OCI-LY7 (cell line): ENCODE measurements around the gene PLCL2. TPM values are rescaled to one million over a fixed set of nuclear protein-coding genes. Genes with fewer than 3 reads are reported as not detected.

Source experiments
- BruUV-seq: library from RNA; stranded (reverse); fragments of 400-500 nt; replicated peaks from 2 replicates; lab custom pipeline; 2021; lab: Mats Ljungman, UMichigan
- CTCF ChIA-PET: fragments of 300-600 bp; sonication (Branson Sonifier 250); formaldehyde crosslinking; loops from one replicate; lab custom pipeline; 2022; ENCODE audit warnings: antibody characterized with exemption; ENCODE audit not compliant: unreplicated experiment; lab: Charles Lee
- POLR2A ChIA-PET: fragments of 300-600 bp; sonication (Branson Sonifier 250); formaldehyde crosslinking; loops from one replicate; lab custom pipeline; 2022; ENCODE audit warnings: antibody characterized with exemption; lab: Charles Lee
- DNase-seq: peaks from one replicate; pipeline ENCODE4 v3.0.0-alpha.2; 2015; ENCODE audit warnings: low spot score
- H2AFZ ChIP-seq: fragments of 200-600 bp; sonication (generic), shearing (Covaris generic); 2 replicates; pipeline ENCODE4 v1.6.1; 2014; ENCODE audit warnings: mild to moderate bottlenecking, antibody characterized with exemption, low read length, moderate library complexity
- H3K27ac ChIP-seq: fragments of 200-600 bp; sonication (generic); 2 replicates; pipeline ENCODE4 v1.5.1; 2014; ENCODE audit warnings: mixed run types, low read depth, mild to moderate bottlenecking, moderate library complexity, low read length, inconsistent platforms; ENCODE audit not compliant: poor library complexity, severe bottlenecking
- H3K36me3 ChIP-seq: fragments of 200-600 bp; sonication (generic); 2 replicates; pipeline ENCODE4 v1.6.1; 2014; ENCODE audit warnings: mild to moderate bottlenecking, antibody characterized with exemption, low read length, moderate library complexity, mixed read lengths; ENCODE audit not compliant: insufficient read depth
- H3K4me1 ChIP-seq: fragments of 200-600 bp; sonication (generic); 2 replicates; pipeline ENCODE4 v1.5.1; 2014; ENCODE audit warnings: mild to moderate bottlenecking, low read length; ENCODE audit not compliant: insufficient read depth, poor library complexity, severe bottlenecking
- H3K4me2 ChIP-seq: fragments of 200-600 bp; sonication (generic); 2 replicates; pipeline ENCODE4 v1.6.1; 2014; ENCODE audit warnings: mild to moderate bottlenecking, low read length
- H3K4me3 ChIP-seq: fragments of 200-600 bp; sonication (generic); 2 replicates; pipeline ENCODE4 v1.5.1; 2014; ENCODE audit warnings: mild to moderate bottlenecking, low read depth, low read length; ENCODE audit not compliant: poor library complexity, severe bottlenecking
- H3K79me2 ChIP-seq: fragments of 200-600 bp; sonication (generic); 2 replicates; pipeline ENCODE4 v1.6.1; 2016; ENCODE audit warnings: low read depth, mild to moderate bottlenecking, low read length, moderate library complexity, mixed read lengths; ENCODE audit not compliant: insufficient read depth
- H3K9me2 ChIP-seq: fragments of 200-600 bp; sonication (generic); 2 replicates; pipeline ENCODE4 v1.6.1; 2016; ENCODE audit warnings: mild to moderate bottlenecking, low read length, mixed read lengths; ENCODE audit not compliant: insufficient read depth
- H3K9me3 ChIP-seq: fragments of 200-600 bp; sonication (generic); 2 replicates; pipeline ENCODE4 v1.6.1; 2014; ENCODE audit warnings: mild to moderate bottlenecking, mixed run types, low read length, mixed read lengths
- H4K20me1 ChIP-seq: fragments of 200-600 bp; sonication (generic); 2 replicates; pipeline ENCODE4 v1.6.1; 2014; ENCODE audit warnings: mild to moderate bottlenecking, antibody characterized with exemption, low read length, moderate library complexity, mixed read lengths; ENCODE audit not compliant: insufficient read depth
- CTCF ChIP-seq: fragments of 200-600 bp; sonication (generic); conservative IDR thresholded peaks from 2 replicates; pipeline ENCODE4 v1.5.1; 2014; ENCODE audit warnings: mild to moderate bottlenecking, antibody characterized with exemption, low read length, moderate library complexity, mixed read lengths
- EZH2phosphoT487 ChIP-seq: fragments of 200-600 bp; sonication (generic); IDR thresholded peaks from 2 replicates; pipeline ENCODE4 v1.6.1; 2018; ENCODE audit warnings: low read depth, borderline replicate concordance, mild to moderate bottlenecking, mixed run types, antibody characterized with exemption, low read length, moderate library complexity, mixed read lengths
- intact Hi-C: fragments of 100-400 bp; cut with micrococcal nuclease; formaldehyde crosslinking; loops from one replicate; pipeline ENCODE4 v1.10.0; 2022; ENCODE audit not compliant: unreplicated experiment
- total RNA-seq, 2 experiments: library from RNA; depleted of rRNA in 1 of 2; stranded (reverse); fragments of >200 nt in 1 of 2; shearing (Covaris generic) in 1 of 2; gene quantifications; 2 replicates each; pipeline ENCODE4 v1.2.3, GENCODE V29; 2014 to 2022

Gene PLCL2
- total RNA-seq, 2 experiments from 2014 or later = 34.1 to 41.6 TPM

- Histone ChIP-seq H2AFZ (peak overlapping the region; percentile 99), H3K27ac (no peak overlapping the region), H3K79me2 (no peaks in the 10 kb centered on the region), H3K36me3 (no peaks in the 10 kb centered on the region), H3K9me3 (no peaks in the 10 kb centered on the region), H3K4me1 (peaks cover 56% of the 10 kb centered on the region), H3K9me2 (no peaks in the 10 kb centered on the region), H3K4me2 (peak overlapping the region; percentile 93), H3K4me3 (no peak overlapping the region), H4K20me1 (no peaks in the 10 kb centered on the region)
- intact Hi-C loops = loop anchor here (1.0 to 5.0 kb wide), 4 partner anchors 38 to 358 kb away; no protein-coding TSS in a partner anchor
- ChIA-PET CTCF (no interaction called here), POLR2A (interaction anchor here (1.1 to 2.8 kb wide), 4 partner anchors 13 to 229 kb away, joined by 3 to 11 read pairs (median 4); no protein-coding TSS in a partner anchor)
- no TSS peak for BruUV-seq
- TF ChIP-seq CTCF (no peak), EZH2phosphoT487 (no peak)
- DNase-seq = no peak
These were observed 45.3 kb upstream of the PLCL2 start for GRCh38 chr3:16839271-16840100.

GRCh38 chr3:16840101-16840424 is 44.7 kb upstream of the PLCL2 start:
- H3K36me3 ChIP-seq = no peaks in the 10 kb centered on the region
- POLR2A ChIA-PET = interaction anchor here (0.7 to 3.6 kb wide), 2 partner anchors 12 to 44 kb away, joined by 3 to 23 read pairs; partner anchors contain the start of gene PLCL2
- BruUV-seq = no TSS peak
- peaks cover 56% of the 10 kb centered on the region for H3K4me1 ChIP-seq
- H3K4me2 ChIP-seq = peak overlapping the region; percentile 93
- DNase-seq = no peak
- H3K79me2 ChIP-seq = no peaks in the 10 kb centered on the region
- H2AFZ ChIP-seq = peak overlapping the region; percentile 99
- intact Hi-C loops = loop anchor here (1.0 to 5.0 kb wide), 4 partner anchors 39 to 357 kb away; no protein-coding TSS in a partner anchor
- no peak overlapping the region for H3K4me3 ChIP-seq
- CTCF ChIA-PET = no interaction called here
- H3K27ac ChIP-seq = no peak overlapping the region
- no peak for TF ChIP-seq CTCF
- TF ChIP-seq EZH2phosphoT487 = no peak
- H3K9me2 ChIP-seq = no peaks in the 10 kb centered on the region
- H4K20me1 ChIP-seq = no peaks in the 10 kb centered on the region
- H3K9me3 ChIP-seq = no peaks in the 10 kb centered on the region
